Measurements from ENCODE around the gene PCDHB13.
"Not testable (repeated sequence)": the region's sequence is repeated elsewhere in the genome, so short reads cannot be mapped to it uniquely, and the experiment has no call there.

DNA sequence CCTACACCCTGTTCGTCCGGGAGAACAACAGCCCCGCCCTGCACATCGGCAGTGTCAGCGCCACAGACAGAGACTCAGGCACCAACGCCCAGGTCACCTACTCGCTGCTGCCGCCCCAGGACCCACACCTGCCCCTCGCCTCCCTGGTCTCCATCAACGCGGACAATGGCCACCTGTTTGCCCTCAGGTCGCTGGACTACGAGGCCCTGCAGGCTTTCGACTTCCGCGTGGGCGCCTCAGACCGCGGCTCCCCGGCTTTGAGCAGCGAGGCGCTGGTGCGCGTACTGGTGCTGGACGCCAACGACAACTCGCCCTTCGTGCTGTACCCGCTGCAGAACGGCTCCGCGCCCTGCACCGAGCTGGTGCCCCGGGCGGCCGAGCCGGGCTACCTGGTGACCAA lies 25.0 kb upstream of the PCDHB13 start:
- not testable (repeated sequence) for TF ChIP-seq RAD21 (IDR thresholded peaks at IDR 0.05; ENCODE audit: low read length); CEBPB (IDR thresholded peaks at IDR 0.05; ENCODE audit: low read depth, low read length); SMC3 (IDR thresholded peaks at IDR 0.05; ENCODE audit: low read depth, low read length); CHD1 (IDR thresholded peaks at IDR 0.05; ENCODE audit: low read depth, low read length); BHLHE40 (IDR thresholded peaks at IDR 0.05; ENCODE audit: low read depth, low read length); POLR2A (IDR thresholded peaks at IDR 0.05; ENCODE audit: low read depth, low read length); RCOR1 (IDR thresholded peaks at IDR 0.05; ENCODE audit: insufficient replicate concordance, low read length); MXI1 (IDR thresholded peaks at IDR 0.05; ENCODE audit: borderline replicate concordance, low read depth, low read length); RFX5 (IDR thresholded peaks at IDR 0.05; ENCODE audit: low read depth, low read length); MAFK (IDR thresholded peaks at IDR 0.05; ENCODE audit: low read depth, low read length); MAZ (IDR thresholded peaks at IDR 0.05; ENCODE audit: borderline replicate concordance, low read depth, low read length)
- TF ChIP-seq, protein P1, sequence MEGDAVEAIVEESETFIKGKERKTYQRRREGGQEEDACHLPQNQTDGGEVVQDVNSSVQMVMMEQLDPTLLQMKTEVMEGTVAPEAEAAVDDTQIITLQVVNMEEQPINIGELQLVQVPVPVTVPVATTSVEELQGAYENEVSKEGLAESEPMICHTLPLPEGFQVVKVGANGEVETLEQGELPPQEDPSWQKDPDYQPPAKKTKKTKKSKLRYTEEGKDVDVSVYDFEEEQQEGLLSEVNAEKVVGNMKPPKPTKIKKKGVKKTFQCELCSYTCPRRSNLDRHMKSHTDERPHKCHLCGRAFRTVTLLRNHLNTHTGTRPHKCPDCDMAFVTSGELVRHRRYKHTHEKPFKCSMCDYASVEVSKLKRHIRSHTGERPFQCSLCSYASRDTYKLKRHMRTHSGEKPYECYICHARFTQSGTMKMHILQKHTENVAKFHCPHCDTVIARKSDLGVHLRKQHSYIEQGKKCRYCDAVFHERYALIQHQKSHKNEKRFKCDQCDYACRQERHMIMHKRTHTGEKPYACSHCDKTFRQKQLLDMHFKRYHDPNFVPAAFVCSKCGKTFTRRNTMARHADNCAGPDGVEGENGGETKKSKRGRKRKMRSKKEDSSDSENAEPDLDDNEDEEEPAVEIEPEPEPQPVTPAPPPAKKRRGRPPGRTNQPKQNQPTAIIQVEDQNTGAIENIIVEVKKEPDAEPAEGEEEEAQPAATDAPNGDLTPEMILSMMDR (conservative IDR thresholded peaks at IDR 0.05; ENCODE audit: low read depth, low read length): not testable (repeated sequence)
- TF ChIP-seq, protein P2, sequence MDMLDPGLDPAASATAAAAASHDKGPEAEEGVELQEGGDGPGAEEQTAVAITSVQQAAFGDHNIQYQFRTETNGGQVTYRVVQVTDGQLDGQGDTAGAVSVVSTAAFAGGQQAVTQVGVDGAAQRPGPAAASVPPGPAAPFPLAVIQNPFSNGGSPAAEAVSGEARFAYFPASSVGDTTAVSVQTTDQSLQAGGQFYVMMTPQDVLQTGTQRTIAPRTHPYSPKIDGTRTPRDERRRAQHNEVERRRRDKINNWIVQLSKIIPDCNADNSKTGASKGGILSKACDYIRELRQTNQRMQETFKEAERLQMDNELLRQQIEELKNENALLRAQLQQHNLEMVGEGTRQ (IDR thresholded peaks at IDR 0.05; ENCODE audit: low read depth, low read length): not testable (repeated sequence)
- TF ChIP-seq, protein P3, sequence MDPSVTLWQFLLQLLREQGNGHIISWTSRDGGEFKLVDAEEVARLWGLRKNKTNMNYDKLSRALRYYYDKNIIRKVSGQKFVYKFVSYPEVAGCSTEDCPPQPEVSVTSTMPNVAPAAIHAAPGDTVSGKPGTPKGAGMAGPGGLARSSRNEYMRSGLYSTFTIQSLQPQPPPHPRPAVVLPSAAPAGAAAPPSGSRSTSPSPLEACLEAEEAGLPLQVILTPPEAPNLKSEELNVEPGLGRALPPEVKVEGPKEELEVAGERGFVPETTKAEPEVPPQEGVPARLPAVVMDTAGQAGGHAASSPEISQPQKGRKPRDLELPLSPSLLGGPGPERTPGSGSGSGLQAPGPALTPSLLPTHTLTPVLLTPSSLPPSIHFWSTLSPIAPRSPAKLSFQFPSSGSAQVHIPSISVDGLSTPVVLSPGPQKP (IDR thresholded peaks at IDR 0.05; ENCODE audit: borderline replicate concordance, low read depth, low read length): not testable (repeated sequence)
